ENCODE measurements around the gene TMEM81. TPM values are rescaled to one million over a fixed set of nuclear protein-coding genes. Genes with fewer than 3 reads are reported as not detected.

The TMEM81 gene
- total RNA-seq, result 3.7 TPM
- long read RNA-seq, result 0 reads

- ATAC-seq (no peak), DNase-seq (no peak)
- intact Hi-C loops (cut with micrococcal nuclease), result no loop called here
Observed at GRCh38 chr1:205084360-205084759, at the start of gene TMEM81. Gene TMEM81, minus strand, starts transcription at chr1:205084460. Its CDS starts 140 bp downstream, at chr1:205084320.

GRCh38 chr1:205133287-205133686, 49.0 kb upstream of the TMEM81 start:
- intact Hi-C loops (cut with micrococcal nuclease), result no loop called here
- DNase-seq (no peak), ATAC-seq (no peak)

- intact Hi-C loops (cut with micrococcal nuclease), result no loop called here
- ATAC-seq (no peak), DNase-seq (no peak)
Observed at GRCh38 chr1:205129447-205130029, 45.3 kb upstream of the TMEM81 start.

GRCh38 chr1:205128050-205128449, 43.8 kb upstream of the TMEM81 start:
- intact Hi-C loops (cut with micrococcal nuclease), result no loop called here
- no peak for ATAC-seq

GRCh38 chr1:205127646-205128045, 43.4 kb upstream of the TMEM81 start:
- intact Hi-C loops (cut with micrococcal nuclease), result no loop called here

More at GRCh38 chr1:205128050-205128449, 43.8 kb upstream of the TMEM81 start:
- DNase-seq, result no peak

GRCh38 chr1:205124726-205125125, 40.5 kb upstream of the TMEM81 start:
- no peak for DNase-seq
- intact Hi-C loops (cut with micrococcal nuclease), result no loop called here
- ATAC-seq, result no peak

More at GRCh38 chr1:205127646-205128045, 43.4 kb upstream of the TMEM81 start:
- DNase-seq (no peak), ATAC-seq (no peak)

GRCh38 chr1:205122489-205122882, 38.2 kb upstream of the TMEM81 start:
- intact Hi-C loops (cut with micrococcal nuclease), result no loop called here
- DNase-seq, result no peak
- peak; percentile 7 for ATAC-seq

- ATAC-seq (peak; percentile 99), DNase-seq (peak; percentile 95)
- intact Hi-C loops (cut with micrococcal nuclease), result no loop called here
Observed at GRCh38 chr1:205121660-205122488, 37.6 kb upstream of the TMEM81 start, which contains the start of gene RBBP5. Gene RBBP5, minus strand, starts transcription at chr1:205121978. Its CDS starts 105 bp downstream, at chr1:205121873.

- DNase-seq (no peak), ATAC-seq (no peak)
- intact Hi-C loops (cut with micrococcal nuclease), result no loop called here
Observed at GRCh38 chr1:205118752-205119151, 34.5 kb upstream of the TMEM81 start.

- DNase-seq (no peak), ATAC-seq (no peak)
- intact Hi-C loops (cut with micrococcal nuclease), result no loop called here
Observed at GRCh38 chr1:205111354-205111753, 27.1 kb upstream of the TMEM81 start.

GRCh38 chr1:205109711-205110110, 25.5 kb upstream of the TMEM81 start:
- no peak for DNase-seq

GRCh38 chr1:205109269-205109668, 25.0 kb upstream of the TMEM81 start:
- intact Hi-C loops (cut with micrococcal nuclease), result no loop called here

More at GRCh38 chr1:205109711-205110110, 25.5 kb upstream of the TMEM81 start:
- no peak for ATAC-seq
- intact Hi-C loops (cut with micrococcal nuclease), result no loop called here

GRCh38 chr1:205108464-205108863, 24.2 kb upstream of the TMEM81 start:
- intact Hi-C loops (cut with micrococcal nuclease), result no loop called here
- DNase-seq (no peak), ATAC-seq (no peak)

More at GRCh38 chr1:205109269-205109668, 25.0 kb upstream of the TMEM81 start:
- DNase-seq, result no peak
- no peak for ATAC-seq

- no peak for ATAC-seq
- intact Hi-C loops (cut with micrococcal nuclease), result no loop called here
- DNase-seq, result no peak
Observed at GRCh38 chr1:205107327-205107726, 23.1 kb upstream of the TMEM81 start.

- intact Hi-C loops (cut with micrococcal nuclease), result no loop called here
- ATAC-seq (no peak), DNase-seq (no peak)
Observed at GRCh38 chr1:205102404-205102803, 18.1 kb upstream of the TMEM81 start.

- ATAC-seq (no peak), DNase-seq (no peak)
- intact Hi-C loops (cut with micrococcal nuclease), result no loop called here
Observed at GRCh38 chr1:205098242-205098641, 14.0 kb upstream of the TMEM81 start.

GRCh38 chr1:205095422-205095821, 11.2 kb upstream of the TMEM81 start:
- DNase-seq (no peak), ATAC-seq (no peak)
- intact Hi-C loops (cut with micrococcal nuclease), result no loop called here

- no peak for ATAC-seq
Observed at GRCh38 chr1:205091043-205091740, 6.9 kb upstream of the TMEM81 start.

GRCh38 chr1:205088341-205088740, 4.1 kb upstream of the TMEM81 start:
- intact Hi-C loops (cut with micrococcal nuclease), result no loop called here
- DNase-seq, result no peak
- ATAC-seq, result no peak

More at GRCh38 chr1:205091043-205091740, 6.9 kb upstream of the TMEM81 start:
- no peak for DNase-seq
- intact Hi-C loops (cut with micrococcal nuclease), result no loop called here

- DNase-seq (no peak), ATAC-seq (no peak)
- intact Hi-C loops (cut with micrococcal nuclease), result no loop called here
Observed at GRCh38 chr1:205082431-205082830, 1.8 kb downstream of the TMEM81 start.

Measured in left ventricle myocardium superior (tissue), 1 donor.